Measurements from ENCODE around the gene CDK5RAP2. TPM values are rescaled to one million over a fixed set of nuclear protein-coding genes. Genes with fewer than 3 reads are reported as not detected.

The CDK5RAP2 gene
- total and polyA plus RNA-seq, 10 of the 15 experiments (the other 5 are each of a cell fraction or from before 2014, with no cell fraction given): 16.2 to 53.5 (median 34.5) TPM

DNA sequence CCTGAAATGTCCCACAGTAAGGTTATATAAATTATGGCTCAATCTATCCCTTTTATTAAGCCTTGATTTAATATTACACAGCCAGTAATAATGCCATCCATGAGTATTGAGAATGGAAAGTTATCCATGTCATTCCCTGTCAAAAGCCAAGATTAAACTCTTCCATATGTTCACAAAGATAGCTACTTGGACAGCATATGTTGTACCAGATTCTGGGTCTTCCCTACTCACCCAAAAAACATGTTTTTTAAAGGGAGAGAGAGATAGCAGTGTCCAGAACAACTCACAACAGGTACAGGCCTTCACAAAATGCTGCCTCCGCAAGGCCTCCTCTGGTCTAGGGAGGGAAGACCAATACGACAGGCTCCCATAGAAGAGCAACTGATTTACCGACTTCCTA, 15.4 kb downstream of the CDK5RAP2 start:
- TF ChIP-seq NFYB (IDR thresholded peaks at IDR 0.05; ENCODE audit: insufficient read depth, low read depth, low read length) (no peak), NFYA (IDR thresholded peaks at IDR 0.05; ENCODE audit: borderline replicate concordance, low read depth, low read length) (no peak), IKZF1 (conservative IDR thresholded peaks at IDR 0.05) (no peak), EED (IDR thresholded peaks at IDR 0.05; ENCODE audit: low read depth) (no peak), EP300 (IDR thresholded peaks at IDR 0.05; ENCODE audit: borderline replicate concordance in 1 of 2, control insufficient read depth in 1 of 2, low read depth in 2 of 2, low read length in 2 of 2) (no peak), CEBPB (IDR thresholded peaks at IDR 0.05; ENCODE audit: borderline replicate concordance in 1 of 2, low read depth in 2 of 2, low read length in 2 of 2) (no peak), TARDBP (IDR thresholded peaks at IDR 0.05; ENCODE audit: borderline replicate concordance) (no peak), SREBF1 (IDR thresholded peaks at IDR 0.05; ENCODE audit: low read length) (no peak), BMI1 (IDR thresholded peaks at IDR 0.05; ENCODE audit: borderline replicate concordance) (no peak), RBBP5 (conservative IDR thresholded peaks at IDR 0.05) (no peak), CHD2 (IDR thresholded peaks at IDR 0.05; ENCODE audit: borderline replicate concordance, low read depth, low read length) (no peak), BHLHE40 (IDR thresholded peaks at IDR 0.05; ENCODE audit: borderline replicate concordance in 1 of 2, low read depth in 2 of 2, low read length in 1 of 2) (no peak), EGR1 (IDR thresholded peaks at IDR 0.05; ENCODE audit: borderline replicate concordance in 1 of 2, low read depth in 2 of 2, low read length in 2 of 2) (no peak), SUZ12 (IDR thresholded peaks at IDR 0.05; ENCODE audit: unreplicated experiment) (no peak), RUNX3 (IDR thresholded peaks at IDR 0.05; ENCODE audit: low read length) (no peak), RAD21 (IDR thresholded peaks at IDR 0.05; ENCODE audit: insufficient read depth, low read depth, low read length) (no peak)
- TF ChIP-seq, protein P1, sequence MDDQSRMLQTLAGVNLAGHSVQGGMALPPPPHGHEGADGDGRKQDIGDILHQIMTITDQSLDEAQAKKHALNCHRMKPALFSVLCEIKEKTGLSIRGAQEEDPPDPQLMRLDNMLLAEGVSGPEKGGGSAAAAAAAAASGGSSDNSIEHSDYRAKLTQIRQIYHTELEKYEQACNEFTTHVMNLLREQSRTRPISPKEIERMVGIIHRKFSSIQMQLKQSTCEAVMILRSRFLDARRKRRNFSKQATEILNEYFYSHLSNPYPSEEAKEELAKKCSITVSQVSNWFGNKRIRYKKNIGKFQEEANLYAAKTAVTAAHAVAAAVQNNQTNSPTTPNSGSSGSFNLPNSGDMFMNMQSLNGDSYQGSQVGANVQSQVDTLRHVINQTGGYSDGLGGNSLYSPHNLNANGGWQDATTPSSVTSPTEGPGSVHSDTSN (IDR thresholded peaks at IDR 0.05; ENCODE audit: insufficient replicate concordance, low read depth, low read length): no peak
- TF ChIP-seq, protein P2, sequence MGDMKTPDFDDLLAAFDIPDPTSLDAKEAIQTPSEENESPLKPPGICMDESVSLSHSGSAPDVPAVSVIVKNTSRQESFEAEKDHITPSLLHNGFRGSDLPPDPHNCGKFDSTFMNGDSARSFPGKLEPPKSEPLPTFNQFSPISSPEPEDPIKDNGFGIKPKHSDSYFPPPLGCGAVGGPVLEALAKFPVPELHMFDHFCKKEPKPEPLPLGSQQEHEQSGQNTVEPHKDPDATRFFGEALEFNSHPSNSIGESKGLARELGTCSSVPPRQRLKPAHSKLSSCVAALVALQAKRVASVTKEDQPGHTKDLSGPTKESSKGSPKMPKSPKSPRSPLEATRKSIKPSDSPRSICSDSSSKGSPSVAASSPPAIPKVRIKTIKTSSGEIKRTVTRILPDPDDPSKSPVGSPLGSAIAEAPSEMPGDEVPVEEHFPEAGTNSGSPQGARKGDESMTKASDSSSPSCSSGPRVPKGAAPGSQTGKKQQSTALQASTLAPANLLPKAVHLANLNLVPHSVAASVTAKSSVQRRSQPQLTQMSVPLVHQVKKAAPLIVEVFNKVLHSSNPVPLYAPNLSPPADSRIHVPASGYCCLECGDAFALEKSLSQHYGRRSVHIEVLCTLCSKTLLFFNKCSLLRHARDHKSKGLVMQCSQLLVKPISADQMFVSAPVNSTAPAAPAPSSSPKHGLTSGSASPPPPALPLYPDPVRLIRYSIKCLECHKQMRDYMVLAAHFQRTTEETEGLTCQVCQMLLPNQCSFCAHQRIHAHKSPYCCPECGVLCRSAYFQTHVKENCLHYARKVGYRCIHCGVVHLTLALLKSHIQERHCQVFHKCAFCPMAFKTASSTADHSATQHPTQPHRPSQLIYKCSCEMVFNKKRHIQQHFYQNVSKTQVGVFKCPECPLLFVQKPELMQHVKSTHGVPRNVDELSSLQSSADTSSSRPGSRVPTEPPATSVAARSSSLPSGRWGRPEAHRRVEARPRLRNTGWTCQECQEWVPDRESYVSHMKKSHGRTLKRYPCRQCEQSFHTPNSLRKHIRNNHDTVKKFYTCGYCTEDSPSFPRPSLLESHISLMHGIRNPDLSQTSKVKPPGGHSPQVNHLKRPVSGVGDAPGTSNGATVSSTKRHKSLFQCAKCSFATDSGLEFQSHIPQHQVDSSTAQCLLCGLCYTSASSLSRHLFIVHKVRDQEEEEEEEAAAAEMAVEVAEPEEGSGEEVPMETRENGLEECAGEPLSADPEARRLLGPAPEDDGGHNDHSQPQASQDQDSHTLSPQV (IDR thresholded peaks at IDR 0.05): no peak
- ChIA-PET CTCF (interaction anchor here (0.6 kb wide), 1 partner anchor 666 kb away, joined by 3 read pairs; no protein-coding TSS in a partner anchor), SMC1A (ENCODE audit: uncharacterized antibody, unreplicated experiment) (no interaction called here), RAD21 (ENCODE audit: unreplicated experiment) (no interaction called here), POLR2A (no interaction called here)
- BruUV-seq (replicated peaks): no TSS peak
- in situ Hi-C loops (cut with MboI): no loop called here
- intact Hi-C loops (cut with micrococcal nuclease; ENCODE audit: unreplicated experiment): no loop called here
- FAIRE-seq (no peak), DNase-seq (ENCODE audit: low read depth, low spot score) (no peak), ATAC-seq (no peak)
- no peaks in the 10 kb centered on the region for H3K9me3 ChIP-seq (replicated peaks; ENCODE audit: control insufficient read depth, insufficient read depth, low read length)
- H2AFZ ChIP-seq (ENCODE audit: control insufficient read depth, low read depth, low read length): no peak overlapping the region
- no peak overlapping the region for H3K4me3 ChIP-seq
- no peaks in the 10 kb centered on the region for H3K27me3 ChIP-seq (replicated peaks in 1 of 2; ENCODE audit: control insufficient read depth in 2 of 2, insufficient read depth in 2 of 2, low read length in 1 of 2)
- no peak overlapping the region for H3K4me2 ChIP-seq (ENCODE audit: control insufficient read depth, insufficient read depth)
- no peak overlapping the region for H3K27ac ChIP-seq (ENCODE audit: control insufficient read depth, insufficient read depth)
- H3K79me2 ChIP-seq (ENCODE audit: control insufficient read depth, insufficient read depth, low read length): no peaks in the 10 kb centered on the region; the same call in 1 of the 2 replicates
- no peak overlapping the region for H3K9ac ChIP-seq (ENCODE audit: control insufficient read depth, insufficient read depth, low read length)
- peaks cover 23% of the 10 kb centered on the region in 2 experiments for H3K36me3 ChIP-seq (ENCODE audit: control insufficient read depth in 2 of 2, insufficient read depth in 2 of 2, low read length in 1 of 2)
- H4K20me1 ChIP-seq (ENCODE audit: control insufficient read depth, insufficient read depth): no peaks in the 10 kb centered on the region
- H3K4me1 ChIP-seq (ENCODE audit: control insufficient read depth, insufficient read depth, low read length): no peaks in the 10 kb centered on the region
- WGBS (ENCODE audit: insufficient coverage, insufficient replicate concordance, low lambda C conversion rate, missing lambda C conversion rate): 98% methylated on average over 3 of the region's 3 CpGs
